SK-N-SH (cell line): ENCODE results near the gene MAT2A. TPM values are rescaled to one million over a fixed set of nuclear protein-coding genes. Genes with fewer than 3 reads are reported as not detected.

Source experiments
- CTCF ChIA-PET: fragments of 300-600, 350-600 bp; formaldehyde crosslinking; extraction: SDS; loops from one replicate; lab custom pipeline; 2021; lab: Yijun Ruan, JAX
- POLR2A ChIA-PET: fragments of 350-600 bp; sonication (Branson Sonifier 250); formaldehyde crosslinking; extraction: SDS; loops from one replicate; lab custom pipeline; 2020; ENCODE audit warnings: antibody characterized with exemption, inconsistent platforms; lab: Yijun Ruan, JAX
- DNase-seq: peaks from one replicate; pipeline ENCODE4 v3.0.0; 2012
- H2AFZ ChIP-seq: fragments of 200-600 bp; sonication (generic); 2 replicates; pipeline ENCODE4 v1.8.1; 2016; ENCODE audit warnings: antibody characterized with exemption, mild to moderate bottlenecking, low read depth
- H3F3A ChIP-seq: fragments of 200-600 bp; sonication (generic); replicated peaks from 2 replicates; pipeline ENCODE3; 2016; ENCODE audit warnings: antibody characterized with exemption, mild to moderate bottlenecking; ENCODE audit not compliant: insufficient read depth
- H3K27ac ChIP-seq, 2 experiments: fragments of 200-500 bp in 1 of 2; fragments of 200-600 bp in 1 of 2; sonication (Bioruptor generic) in 1 of 2; sonication (generic), shearing (Covaris generic) in 1 of 2; 2 replicates each; pipeline versions ENCODE4 v1.5.1 to v1.6.1; 2014 to 2016; ENCODE audit warnings: low read depth in 2 of 2, inconsistent platforms in 1 of 2, low read length in 1 of 2, mild to moderate bottlenecking in 1 of 2, mixed read lengths in 1 of 2
- H3K27me3 ChIP-seq: fragments of 200-600 bp; sonication (generic), shearing (Covaris generic); 2 replicates; pipeline ENCODE4 v1.6.1; 2016; ENCODE audit warnings: mixed run types; ENCODE audit not compliant: insufficient read depth
- H3K36me3 ChIP-seq, 2 experiments: fragments of 200-500 bp in 1 of 2; fragments of 200-600 bp in 1 of 2; sonication (Bioruptor generic) in 1 of 2; sonication (generic) in 1 of 2; replicated peaks in 1 of 2; 2 replicates each; pipeline versions ENCODE3 to v1.5.1; 2014 to 2016; ENCODE audit warnings: low read length in 1 of 2, mild to moderate bottlenecking in 1 of 2; ENCODE audit not compliant: insufficient read depth in 2 of 2, control insufficient read depth in 1 of 2
- H3K4me1 ChIP-seq, 2 experiments: fragments of 200-500 bp in 1 of 2; fragments of 200-600 bp in 1 of 2; sonication (Bioruptor generic) in 1 of 2; sonication (generic), shearing (Covaris generic) in 1 of 2; 2 replicates each; pipeline versions ENCODE4 v1.5.1 to v1.6.1; 2014 to 2016; ENCODE audit warnings: low read depth in 1 of 2, low read length in 1 of 2, mixed run types in 1 of 2; ENCODE audit not compliant: insufficient read depth in 2 of 2, control insufficient read depth in 1 of 2
- H3K4me2 ChIP-seq: fragments of 200-600 bp; sonication (generic), shearing (Covaris generic); 2 replicates; pipeline ENCODE4 v1.6.1; 2017; ENCODE audit warnings: mixed run types
- H3K4me3 ChIP-seq, 2 experiments: fragments of 200-500 bp in 1 of 2; fragments of 200-600 bp in 1 of 2; sonication (Bioruptor generic) in 1 of 2; sonication (generic), shearing (Covaris generic) in 1 of 2; 2 replicates each; pipeline versions ENCODE4 v1.5.1 to v1.8.1; 2014 to 2016; ENCODE audit warnings: low read depth in 2 of 2, inconsistent platforms in 1 of 2, low read length in 1 of 2, mild to moderate bottlenecking in 1 of 2, mixed read lengths in 1 of 2, moderate library complexity in 1 of 2
- H3K79me2 ChIP-seq: fragments of 200-600 bp; sonication (generic); 2 replicates; pipeline ENCODE4 v1.8.1; 2017; ENCODE audit warnings: mild to moderate bottlenecking; ENCODE audit not compliant: insufficient read depth
- H3K9ac ChIP-seq: fragments of 200-600 bp; sonication (generic); 2 replicates; pipeline ENCODE4 v1.6.1; 2017; ENCODE audit warnings: mixed run types
- H3K9me2 ChIP-seq: fragments of 200-600 bp; sonication (generic); 2 replicates; pipeline ENCODE4 v1.6.1; 2017; ENCODE audit warnings: mixed run types
- H3K9me3 ChIP-seq: fragments of 200-600 bp; sonication (generic); 2 replicates; pipeline ENCODE4 v1.6.1; 2017; ENCODE audit warnings: mixed run types, mild to moderate bottlenecking, moderate library complexity
- H4K20me1 ChIP-seq: fragments of 200-600 bp; sonication (generic); 2 replicates; pipeline ENCODE4 v1.6.1; 2017; ENCODE audit warnings: mild to moderate bottlenecking, mixed run types; ENCODE audit not compliant: insufficient read depth
- ELF1 ChIP-seq: IDR thresholded peaks from 2 replicates; pipeline ENCODE4 v1.4.0; 2012
- EZH2phosphoT487 ChIP-seq: fragments of 200-600 bp; sonication (generic); IDR thresholded peaks from 2 replicates; pipeline ENCODE4 v1.6.1; 2017; ENCODE audit warnings: low read depth, mixed run types, mild to moderate bottlenecking, antibody characterized with exemption, moderate library complexity, borderline replicate concordance
- FOSL2 ChIP-seq: IDR thresholded peaks from 2 replicates; pipeline ENCODE4 v1.4.0; 2012; ENCODE audit warnings: low read depth, mild to moderate bottlenecking, moderate library complexity, borderline replicate concordance
- GATA2 ChIP-seq: sonication (generic); formaldehyde crosslinking; IDR thresholded peaks from 2 replicates; pipeline ENCODE4 v1.5.0; 2020; ENCODE audit warnings: mild to moderate bottlenecking, missing genetic modification reagents
- MXI1 ChIP-seq: IDR thresholded peaks from 2 replicates; pipeline ENCODE4 v1.6.1; 2012; ENCODE audit warnings: mild to moderate bottlenecking, low read depth, low read length, improper control_type of control experiment
- NFIC ChIP-seq: IDR thresholded peaks from 2 replicates; pipeline ENCODE4 v1.4.0; 2012; ENCODE audit warnings: borderline replicate concordance
- NRF1 ChIP-seq: IDR thresholded peaks from 2 replicates; pipeline ENCODE4 v1.6.1; 2012; ENCODE audit warnings: low read depth, mild to moderate bottlenecking, low read length
- POLR2AphosphoS5 ChIP-seq: IDR thresholded peaks from 2 replicates; pipeline ENCODE4 v1.6.1; 2012; ENCODE audit warnings: low read depth, low read length
- RAD21 ChIP-seq: IDR thresholded peaks from 2 replicates; pipeline ENCODE4 v1.6.1; 2012; ENCODE audit warnings: mild to moderate bottlenecking, low read length
- RCOR1 ChIP-seq: fragments of 150-350 bp; IDR thresholded peaks from 2 replicates; pipeline ENCODE4 v1.6.1; 2017; ENCODE audit warnings: antibody characterized with exemption, low read length
- RFX5 ChIP-seq: IDR thresholded peaks from 2 replicates; pipeline ENCODE4 v1.6.1; 2012; ENCODE audit warnings: mild to moderate bottlenecking, improper control_type of control experiment, low read length
- SIN3A ChIP-seq: IDR thresholded peaks from 2 replicates; pipeline ENCODE4 v1.6.1; 2012; ENCODE audit warnings: low read depth, mild to moderate bottlenecking, low read length, moderate library complexity, borderline replicate concordance
- TAF1 ChIP-seq: IDR thresholded peaks from 2 replicates; pipeline ENCODE4 v1.6.1; 2012; ENCODE audit warnings: low read depth, mild to moderate bottlenecking, low read length, moderate library complexity, borderline replicate concordance
- TEAD4 ChIP-seq: IDR thresholded peaks from 2 replicates; pipeline ENCODE4 v1.4.0; 2012; ENCODE audit warnings: mild to moderate bottlenecking, borderline replicate concordance; ENCODE audit not compliant: insufficient read depth
- YY1 ChIP-seq: IDR thresholded peaks from 2 replicates; pipeline ENCODE4 v1.4.0; 2012; ENCODE audit warnings: low read depth, mild to moderate bottlenecking
- WGBS: methylation state at CpG from one replicate; pipeline ENCODE4 v1.1.6; 2017; ENCODE audit warnings: low lambda C conversion rate; 5-methylcytosine and 5-hydroxymethylcytosine counted together
- polyA plus RNA-seq, 3 experiments: library from polyadenylated mRNA; depleted of rRNA; stranded (reverse); fragments of >200 nt; gene quantifications; 2 replicates each; pipeline ENCODE4 v1.2.3, GENCODE V29; 2012
- TF ChIP-seq, protein P1 (sequence below): fragments of 150-350 bp; IDR thresholded peaks from 2 replicates; pipeline ENCODE4 v1.6.1; 2016; ENCODE audit warnings: mild to moderate bottlenecking, low read depth, low read length
- TF ChIP-seq, protein P2 (sequence below): IDR thresholded peaks from 2 replicates; pipeline ENCODE4 v1.6.1; 2012; ENCODE audit warnings: mild to moderate bottlenecking, low read depth, low read length, moderate library complexity
- TF ChIP-seq, protein P3 (sequence below): IDR thresholded peaks from 2 replicates; pipeline ENCODE4 v1.4.0; 2012; ENCODE audit warnings: low read depth
- TF ChIP-seq, protein P4 (sequence below): IDR thresholded peaks from 2 replicates; pipeline ENCODE4; 2012
- TF ChIP-seq, protein P5 (sequence below): IDR thresholded peaks from 2 replicates; pipeline ENCODE4 v1.4.0; 2012; ENCODE audit warnings: low read depth, borderline replicate concordance

Gene MAT2A
- polyA plus RNA-seq, 1 of the 3 experiments (the other 2 are of a cell fraction) = 187 TPM

DNA sequence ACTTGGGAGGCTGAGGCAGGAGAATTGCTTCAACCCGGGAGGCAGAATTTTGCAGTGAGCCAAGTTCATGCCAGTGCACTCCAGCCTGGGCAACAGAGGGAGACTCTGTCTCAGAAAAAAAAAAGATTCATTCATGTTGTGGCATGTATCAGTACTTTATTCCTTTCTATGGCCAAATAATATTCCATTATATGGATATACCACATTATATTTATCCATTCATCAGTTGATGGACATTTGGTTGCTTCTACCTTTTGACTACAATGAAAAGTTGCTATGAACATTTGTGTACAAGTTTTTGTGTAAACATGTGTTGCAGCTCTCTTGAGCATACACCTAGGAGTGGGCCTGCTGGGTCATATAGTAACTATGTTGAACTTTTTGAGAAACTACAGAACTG, 9.2 kb upstream of the MAT2A start:
- Histone ChIP-seq H3K4me2 (no peak overlapping the region), H3K4me3 (no peak overlapping the region), H3K9me3 (no peaks in the 10 kb centered on the region), H3K9me2 (no peaks in the 10 kb centered on the region), H3K4me1 (peaks cover 0 to 12% of the 10 kb centered on the region in 2 experiments; a peak in 2 of 4 replicates), H3F3A (no peaks in the 10 kb centered on the region), H3K9ac (no peak overlapping the region), H2AFZ (no peak overlapping the region), H3K27ac (no peak overlapping the region), H3K36me3 (no peaks in the 10 kb centered on the region), H3K79me2 (no peaks in the 10 kb centered on the region), H3K27me3 (no peaks in the 10 kb centered on the region; the same call in 1 of the 2 replicates), H4K20me1 (no peaks in the 10 kb centered on the region)
- WGBS = 100% methylated on average over 1 of the region's 1 CpG
- ChIA-PET CTCF (interaction anchor here (1.8 kb wide), 1 partner anchor 109 kb away, joined by 7 read pairs; no protein-coding TSS in a partner anchor), POLR2A (interaction anchor here (1.2 kb wide), 1 partner anchor 84 kb away, joined by 3 read pairs; no protein-coding TSS in a partner anchor)
- TF ChIP-seq, protein P1, sequence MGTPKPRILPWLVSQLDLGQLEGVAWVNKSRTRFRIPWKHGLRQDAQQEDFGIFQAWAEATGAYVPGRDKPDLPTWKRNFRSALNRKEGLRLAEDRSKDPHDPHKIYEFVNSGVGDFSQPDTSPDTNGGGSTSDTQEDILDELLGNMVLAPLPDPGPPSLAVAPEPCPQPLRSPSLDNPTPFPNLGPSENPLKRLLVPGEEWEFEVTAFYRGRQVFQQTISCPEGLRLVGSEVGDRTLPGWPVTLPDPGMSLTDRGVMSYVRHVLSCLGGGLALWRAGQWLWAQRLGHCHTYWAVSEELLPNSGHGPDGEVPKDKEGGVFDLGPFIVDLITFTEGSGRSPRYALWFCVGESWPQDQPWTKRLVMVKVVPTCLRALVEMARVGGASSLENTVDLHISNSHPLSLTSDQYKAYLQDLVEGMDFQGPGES = no peak
- no peak for DNase-seq

DNA sequence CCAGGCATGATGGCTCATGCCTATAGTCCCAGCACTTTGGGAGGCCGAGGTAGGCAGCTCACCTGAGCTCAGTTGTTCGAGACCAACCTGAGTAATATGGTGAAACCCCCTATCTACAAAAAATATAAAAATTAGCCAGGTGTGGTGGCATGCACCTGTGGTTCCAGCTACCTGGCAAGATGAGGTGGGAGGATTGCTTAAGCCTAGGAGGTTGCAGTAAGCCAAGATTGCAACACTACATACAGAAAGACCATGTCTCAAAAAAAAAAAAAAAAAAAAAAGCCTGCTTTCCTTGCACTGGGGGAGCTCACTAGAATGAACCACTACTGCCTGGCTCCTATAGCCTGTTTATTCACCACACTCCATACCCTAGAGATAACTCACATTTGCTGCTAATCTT, 7.4 kb upstream of the MAT2A start:
- peaks cover 3 to 11% of the 10 kb centered on the region in 2 experiments; a peak in 3 of 4 replicates for H3K4me1 ChIP-seq
- no peak overlapping the region for H3K9ac ChIP-seq
- H3K36me3 ChIP-seq = no peaks in the 10 kb centered on the region
- H3K79me2 ChIP-seq = peaks cover 5% of the 10 kb centered on the region; the same call in 1 of the 2 replicates
- H3F3A ChIP-seq = no peaks in the 10 kb centered on the region
- no peak overlapping the region for H3K27ac ChIP-seq
- H3K4me2 ChIP-seq = no peak overlapping the region
- CTCF ChIA-PET = interaction anchor here (1.2 to 1.8 kb wide), 2 partner anchors 93 to 110 kb away, joined by 3 to 7 read pairs; no protein-coding TSS in a partner anchor
- H3K4me3 ChIP-seq = no peak overlapping the region
- DNase-seq = no peak
- H2AFZ ChIP-seq = no peak overlapping the region
- 69% methylated on average over 2 of the region's 2 CpGs for WGBS
- no peaks in the 10 kb centered on the region for H3K9me3 ChIP-seq
- no peaks in the 10 kb centered on the region for H4K20me1 ChIP-seq
- POLR2A ChIA-PET = no interaction called here
- no peaks in the 10 kb centered on the region; the same call in 1 of the 2 replicates for H3K27me3 ChIP-seq
- no peaks in the 10 kb centered on the region for H3K9me2 ChIP-seq
- TF ChIP-seq, protein P2, sequence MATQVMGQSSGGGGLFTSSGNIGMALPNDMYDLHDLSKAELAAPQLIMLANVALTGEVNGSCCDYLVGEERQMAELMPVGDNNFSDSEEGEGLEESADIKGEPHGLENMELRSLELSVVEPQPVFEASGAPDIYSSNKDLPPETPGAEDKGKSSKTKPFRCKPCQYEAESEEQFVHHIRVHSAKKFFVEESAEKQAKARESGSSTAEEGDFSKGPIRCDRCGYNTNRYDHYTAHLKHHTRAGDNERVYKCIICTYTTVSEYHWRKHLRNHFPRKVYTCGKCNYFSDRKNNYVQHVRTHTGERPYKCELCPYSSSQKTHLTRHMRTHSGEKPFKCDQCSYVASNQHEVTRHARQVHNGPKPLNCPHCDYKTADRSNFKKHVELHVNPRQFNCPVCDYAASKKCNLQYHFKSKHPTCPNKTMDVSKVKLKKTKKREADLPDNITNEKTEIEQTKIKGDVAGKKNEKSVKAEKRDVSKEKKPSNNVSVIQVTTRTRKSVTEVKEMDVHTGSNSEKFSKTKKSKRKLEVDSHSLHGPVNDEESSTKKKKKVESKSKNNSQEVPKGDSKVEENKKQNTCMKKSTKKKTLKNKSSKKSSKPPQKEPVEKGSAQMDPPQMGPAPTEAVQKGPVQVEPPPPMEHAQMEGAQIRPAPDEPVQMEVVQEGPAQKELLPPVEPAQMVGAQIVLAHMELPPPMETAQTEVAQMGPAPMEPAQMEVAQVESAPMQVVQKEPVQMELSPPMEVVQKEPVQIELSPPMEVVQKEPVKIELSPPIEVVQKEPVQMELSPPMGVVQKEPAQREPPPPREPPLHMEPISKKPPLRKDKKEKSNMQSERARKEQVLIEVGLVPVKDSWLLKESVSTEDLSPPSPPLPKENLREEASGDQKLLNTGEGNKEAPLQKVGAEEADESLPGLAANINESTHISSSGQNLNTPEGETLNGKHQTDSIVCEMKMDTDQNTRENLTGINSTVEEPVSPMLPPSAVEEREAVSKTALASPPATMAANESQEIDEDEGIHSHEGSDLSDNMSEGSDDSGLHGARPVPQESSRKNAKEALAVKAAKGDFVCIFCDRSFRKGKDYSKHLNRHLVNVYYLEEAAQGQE = no peak
- TF ChIP-seq TEAD4 (no peak), YY1 (no peak), TAF1 (no peak), NRF1 (no peak), NFIC (no peak), GATA2 (CRISPR knock-in tag) (no peak), FOSL2 (no peak), RCOR1 (no peak), EZH2phosphoT487 (no peak), MXI1 (no peak), RFX5 (no peak), RAD21 (no peak), POLR2AphosphoS5 (no peak), SIN3A (no peak), ELF1 (no peak)
- TF ChIP-seq, protein P3, sequence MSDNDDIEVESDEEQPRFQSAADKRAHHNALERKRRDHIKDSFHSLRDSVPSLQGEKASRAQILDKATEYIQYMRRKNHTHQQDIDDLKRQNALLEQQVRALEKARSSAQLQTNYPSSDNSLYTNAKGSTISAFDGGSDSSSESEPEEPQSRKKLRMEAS = no peak
- TF ChIP-seq, protein P4, sequence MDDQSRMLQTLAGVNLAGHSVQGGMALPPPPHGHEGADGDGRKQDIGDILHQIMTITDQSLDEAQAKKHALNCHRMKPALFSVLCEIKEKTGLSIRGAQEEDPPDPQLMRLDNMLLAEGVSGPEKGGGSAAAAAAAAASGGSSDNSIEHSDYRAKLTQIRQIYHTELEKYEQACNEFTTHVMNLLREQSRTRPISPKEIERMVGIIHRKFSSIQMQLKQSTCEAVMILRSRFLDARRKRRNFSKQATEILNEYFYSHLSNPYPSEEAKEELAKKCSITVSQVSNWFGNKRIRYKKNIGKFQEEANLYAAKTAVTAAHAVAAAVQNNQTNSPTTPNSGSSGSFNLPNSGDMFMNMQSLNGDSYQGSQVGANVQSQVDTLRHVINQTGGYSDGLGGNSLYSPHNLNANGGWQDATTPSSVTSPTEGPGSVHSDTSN = no peak
- TF ChIP-seq, protein P5, sequence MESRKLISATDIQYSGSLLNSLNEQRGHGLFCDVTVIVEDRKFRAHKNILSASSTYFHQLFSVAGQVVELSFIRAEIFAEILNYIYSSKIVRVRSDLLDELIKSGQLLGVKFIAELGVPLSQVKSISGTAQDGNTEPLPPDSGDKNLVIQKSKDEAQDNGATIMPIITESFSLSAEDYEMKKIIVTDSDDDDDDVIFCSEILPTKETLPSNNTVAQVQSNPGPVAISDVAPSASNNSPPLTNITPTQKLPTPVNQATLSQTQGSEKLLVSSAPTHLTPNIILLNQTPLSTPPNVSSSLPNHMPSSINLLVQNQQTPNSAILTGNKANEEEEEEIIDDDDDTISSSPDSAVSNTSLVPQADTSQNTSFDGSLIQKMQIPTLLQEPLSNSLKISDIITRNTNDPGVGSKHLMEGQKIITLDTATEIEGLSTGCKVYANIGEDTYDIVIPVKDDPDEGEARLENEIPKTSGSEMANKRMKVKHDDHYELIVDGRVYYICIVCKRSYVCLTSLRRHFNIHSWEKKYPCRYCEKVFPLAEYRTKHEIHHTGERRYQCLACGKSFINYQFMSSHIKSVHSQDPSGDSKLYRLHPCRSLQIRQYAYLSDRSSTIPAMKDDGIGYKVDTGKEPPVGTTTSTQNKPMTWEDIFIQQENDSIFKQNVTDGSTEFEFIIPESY = no peak
